MCF 10A (cell line): ENCODE data around the gene HAT1. TPM values are rescaled to one million over a fixed set of nuclear protein-coding genes. Genes with fewer than 3 reads are reported as not detected.

Experiments used
- BruUV-seq: library from RNA; stranded (reverse); fragments of 400-500 nt; replicated peaks from 2 replicates; lab custom pipeline; 2021; lab: Mats Ljungman, UMichigan
- CTCF ChIA-PET: fragments of 300-600 bp; sonication (Branson Sonifier 250); formaldehyde crosslinking; extraction: SDS; loops from one replicate; lab custom pipeline; 2021; ENCODE audit warnings: antibody characterized with exemption, inconsistent platforms; lab: Yijun Ruan, JAX
- POLR2A ChIA-PET: fragments of 300-600, 350-650 bp; sonication (Branson Sonifier 250); formaldehyde crosslinking; extraction: SDS; loops from one replicate; lab custom pipeline; 2020; ENCODE audit warnings: antibody characterized with exemption, inconsistent platforms; lab: Yijun Ruan, JAX
- DNase-seq: peaks from one replicate; pipeline ENCODE4 v3.0.0-alpha.2; 2018; ENCODE audit not compliant: unreplicated experiment
- H3K27ac Mint-ChIP-seq: one replicate; pipeline ENCODE4 v1.8.0; 2022; ENCODE audit warnings: mild to moderate bottlenecking, low read depth, mixed read lengths; ENCODE audit not compliant: unreplicated experiment
- H3K27me3 Mint-ChIP-seq: one replicate; pipeline ENCODE4 v1.8.0; 2022; ENCODE audit warnings: mixed read lengths; ENCODE audit not compliant: insufficient read depth, unreplicated experiment
- H3K36me3 Mint-ChIP-seq: one replicate; pipeline ENCODE4 v1.8.0; 2022; ENCODE audit warnings: mild to moderate bottlenecking, moderate library complexity, mixed read lengths; ENCODE audit not compliant: insufficient read depth, unreplicated experiment
- H3K4me1 Mint-ChIP-seq: one replicate; pipeline ENCODE4 v1.8.0; 2022; ENCODE audit warnings: mixed read lengths; ENCODE audit not compliant: insufficient read depth, unreplicated experiment
- H3K4me3 Mint-ChIP-seq: one replicate; pipeline ENCODE4 v1.8.0; 2022; ENCODE audit warnings: mild to moderate bottlenecking, moderate library complexity, mixed read lengths; ENCODE audit not compliant: unreplicated experiment
- H3K9me3 Mint-ChIP-seq: one replicate; pipeline ENCODE4 v1.8.0; 2022; ENCODE audit warnings: mixed read lengths; ENCODE audit not compliant: unreplicated experiment
- CTCF ChIP-seq: fragments of 200-600 bp; IDR thresholded peaks from one replicate; pipeline ENCODE4 v1.8.0; 2022; ENCODE audit warnings: antibody characterized with exemption, mild to moderate bottlenecking; ENCODE audit not compliant: unreplicated experiment
- intact Hi-C: fragments of 100-400 bp; cut with micrococcal nuclease; formaldehyde crosslinking; loops from 2 replicates; pipeline ENCODE4 v1.14.1; 2022
- total RNA-seq: library from RNA; stranded (reverse); gene quantifications from 2 replicates; pipeline ENCODE4 v1.2.3, GENCODE V29; 2022

Gene HAT1
- total RNA-seq, 1 experiment from 2014 or later = 40.7 TPM

GRCh38 chr2:171913517-171913916, 8.7 kb upstream of the HAT1 start:
- DNase-seq = no peak
- no peak overlapping the region for H3K27ac Mint-ChIP-seq
- CTCF ChIA-PET = interaction anchor here (0.7 kb wide), 1 partner anchor 43 kb away, joined by 3 read pairs; no protein-coding TSS in a partner anchor
- POLR2A ChIA-PET = interaction anchor here (0.8 to 1.4 kb wide), 4 partner anchors 10 to 190 kb away, joined by 3 to 7 read pairs (median 3); partner anchors contain the start of genes DLX2 and SLC25A12
- H3K9me3 Mint-ChIP-seq = no peaks in the 10 kb centered on the region
- H3K36me3 Mint-ChIP-seq = no peaks in the 10 kb centered on the region
- no TSS peak for BruUV-seq
- no peaks in the 10 kb centered on the region for H3K27me3 Mint-ChIP-seq
- intact Hi-C loops = no loop called here
- no peaks in the 10 kb centered on the region for H3K4me1 Mint-ChIP-seq
- TF ChIP-seq CTCF = no peak
- H3K4me3 Mint-ChIP-seq = no peak overlapping the region

DNA sequence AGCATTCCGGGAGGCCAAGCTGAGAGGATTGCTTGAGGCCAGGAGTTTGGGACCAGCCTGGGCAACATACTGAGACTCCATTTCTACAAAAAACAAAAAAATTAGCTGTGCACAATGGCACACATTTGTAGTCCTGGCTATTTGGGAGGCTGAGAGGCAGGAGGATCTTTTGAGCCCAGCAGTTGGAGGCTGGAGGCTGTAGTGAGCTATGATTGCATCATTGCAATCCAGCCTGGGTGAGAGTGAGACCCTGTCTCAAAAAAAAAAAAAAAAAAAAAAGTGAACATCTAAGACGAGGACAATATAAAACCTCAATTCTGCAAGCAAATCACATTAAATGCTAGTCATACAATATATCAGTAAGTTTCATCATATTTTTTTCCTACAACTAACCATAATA, 2.8 kb upstream of the HAT1 start:
- Mint-ChIP-seq H3K27ac (no peak overlapping the region), H3K36me3 (no peaks in the 10 kb centered on the region), H3K27me3 (no peaks in the 10 kb centered on the region), H3K4me3 (no peak overlapping the region), H3K4me1 (peaks cover 12% of the 10 kb centered on the region), H3K9me3 (no peaks in the 10 kb centered on the region)
- no TSS peak for BruUV-seq
- TF ChIP-seq CTCF = no peak
- no peak for DNase-seq
- CTCF ChIA-PET = interaction anchor here (0.5 to 0.7 kb wide), 2 partner anchors 35 to 66 kb away, joined by 4 to 6 read pairs; no protein-coding TSS in a partner anchor
- POLR2A ChIA-PET = interaction anchor here (1.2 kb wide), 1 partner anchor 25 kb away, joined by 3 read pairs; the partner anchor contains the start of gene SLC25A12
- intact Hi-C loops = no loop called here

GRCh38 chr2:171921970-171922229, 361 bp upstream of the HAT1 start:
- CTCF ChIA-PET = interaction anchor here (0.6 kb wide), 1 partner anchor 112 kb away, joined by 3 read pairs; no protein-coding TSS in a partner anchor
- peaks cover 16% of the 10 kb centered on the region for H3K4me1 Mint-ChIP-seq
- H3K9me3 Mint-ChIP-seq = no peaks in the 10 kb centered on the region
- POLR2A ChIA-PET = interaction anchor here (0.6 to 4.0 kb wide), 24 partner anchors 10 to 487 kb away, joined by 3 to 97 read pairs (median 6); partner anchors contain the start of genes DLX1, DLX2, DYNC1I2 and METAP1D
- BruUV-seq = no TSS peak
- peak overlapping the region; percentile 90 for H3K4me3 Mint-ChIP-seq
- H3K36me3 Mint-ChIP-seq = peaks cover 15% of the 10 kb centered on the region
- intact Hi-C loops = no loop called here
- no peak for TF ChIP-seq CTCF
- H3K27me3 Mint-ChIP-seq = no peaks in the 10 kb centered on the region
- DNase-seq = no peak
- H3K27ac Mint-ChIP-seq = peak overlapping the region; percentile 97

GRCh38 chr2:171923206-171923605, 945 bp downstream of the HAT1 start:
- no peaks in the 10 kb centered on the region for H3K9me3 Mint-ChIP-seq
- H3K4me3 Mint-ChIP-seq = peak overlapping the region; percentile 90
- BruUV-seq = no TSS peak
- ChIA-PET CTCF (interaction anchor here (0.6 to 1.4 kb wide), 6 partner anchors 11 to 340 kb away, joined by 3 to 7 read pairs (median 5); no protein-coding TSS in a partner anchor), POLR2A (interaction anchor here (0.6 to 4.0 kb wide), 29 partner anchors 9 to 990 kb away, joined by 3 to 97 read pairs (median 5); partner anchors contain the start of genes DLX1, DLX2, DYNC1I2 and METAP1D)
- peaks cover 16% of the 10 kb centered on the region for H3K4me1 Mint-ChIP-seq
- H3K27ac Mint-ChIP-seq = peak overlapping the region; percentile 97
- DNase-seq = peak; percentile 42
- intact Hi-C loops = loop anchor here (1.0 kb wide), 1 partner anchor 179 kb away; the partner anchor contains the start of gene DLX2
- no peak for TF ChIP-seq CTCF
- H3K36me3 Mint-ChIP-seq = peaks cover 20% of the 10 kb centered on the region
- no peaks in the 10 kb centered on the region for H3K27me3 Mint-ChIP-seq
